Measurements from ENCODE around the gene TRIM23.
A peak's percentile ranks its signal among the peaks of the same experiment; 100 is the strongest.
"Not testable (repeated sequence)": the region's sequence is repeated elsewhere in the genome, so short reads cannot be mapped to it uniquely, and the experiment has no call there.

TRIM23 gene

GRCh38 chr5:65620021-65620420 lies 4.1 kb downstream of the TRIM23 start:
- Mint-ChIP-seq H3K36me3 (ENCODE audit: low read depth) (peaks cover 8% of the 10 kb centered on the region), H3K4me3 (no peak overlapping the region), H3K27ac (no peak overlapping the region), H3K9me3 (no peaks in the 10 kb centered on the region), H3K4me1 (ENCODE audit: low read depth) (peaks cover 12% of the 10 kb centered on the region), H3K27me3 (ENCODE audit: low read depth) (no peaks in the 10 kb centered on the region)

DNA sequence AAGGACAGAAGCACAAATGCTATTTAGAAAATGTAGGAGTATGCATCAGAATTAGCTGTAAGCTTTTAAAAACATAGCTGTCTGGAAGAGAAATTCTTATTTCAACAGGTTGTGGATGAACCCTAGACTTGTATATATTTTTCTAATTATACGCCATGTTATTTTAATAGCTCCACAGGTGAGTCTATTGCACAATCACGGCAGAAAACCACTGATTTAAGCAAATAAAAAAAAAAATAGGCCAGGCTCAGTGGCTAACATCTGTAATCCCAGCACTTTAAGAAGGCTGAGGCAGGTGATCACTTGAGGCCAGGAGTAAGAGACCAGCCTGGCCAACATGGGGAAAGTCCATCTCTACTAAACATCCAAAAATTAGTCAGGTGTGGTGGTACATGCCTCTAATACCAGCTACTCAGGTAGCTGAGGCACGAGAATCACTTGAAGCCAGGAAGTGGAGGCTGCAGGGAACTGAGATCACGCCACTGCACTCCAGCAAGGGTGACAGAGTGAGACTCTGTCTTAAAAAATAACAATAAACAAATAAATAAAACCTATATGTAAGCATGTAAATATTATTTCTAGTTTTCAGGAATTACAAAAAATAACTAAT lies 11.7 kb downstream of the TRIM23 start:
- H3K4me1 Mint-ChIP-seq (ENCODE audit: low read depth) = no peaks in the 10 kb centered on the region
- H3K36me3 Mint-ChIP-seq (ENCODE audit: low read depth) = peaks cover 33% of the 10 kb centered on the region
- H3K4me3 Mint-ChIP-seq = no peak overlapping the region
- no peaks in the 10 kb centered on the region for H3K9me3 Mint-ChIP-seq
- no peaks in the 10 kb centered on the region for H3K27me3 Mint-ChIP-seq (ENCODE audit: low read depth)
- H3K27ac Mint-ChIP-seq = no peak overlapping the region

GRCh38 chr5:65611524-65611923 lies 12.6 kb downstream of the TRIM23 start:
- Mint-ChIP-seq H3K36me3 (ENCODE audit: low read depth) (peaks cover 38% of the 10 kb centered on the region), H3K4me1 (ENCODE audit: low read depth) (no peaks in the 10 kb centered on the region), H3K9me3 (no peaks in the 10 kb centered on the region), H3K4me3 (no peak overlapping the region), H3K27ac (no peak overlapping the region), H3K27me3 (ENCODE audit: low read depth) (no peaks in the 10 kb centered on the region)

DNA sequence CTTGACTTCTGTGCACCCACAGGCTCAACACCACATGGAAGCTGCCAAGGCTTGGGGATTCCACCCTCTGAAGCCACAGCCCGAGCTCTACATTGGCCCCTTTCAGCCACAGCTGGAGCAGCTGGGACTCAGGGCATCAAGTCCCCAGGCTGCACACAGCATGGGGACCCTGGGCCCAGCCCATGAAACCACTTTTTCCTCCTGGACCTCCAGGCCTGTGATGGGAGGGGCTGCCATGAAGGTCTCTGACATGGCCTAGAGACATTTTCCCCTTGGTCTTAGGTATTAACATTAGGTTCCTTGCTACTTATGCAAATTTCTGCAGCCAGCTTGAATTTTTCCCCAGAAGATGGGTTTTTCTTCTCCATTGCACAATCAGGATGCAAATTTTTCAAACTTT lies 22.4 kb downstream of the TRIM23 start:
- not testable (repeated sequence) for H3K4me1 Mint-ChIP-seq (ENCODE audit: low read depth); H3K4me3 Mint-ChIP-seq; H3K9me3 Mint-ChIP-seq; H3K27me3 Mint-ChIP-seq (ENCODE audit: low read depth); H3K27ac Mint-ChIP-seq
- H3K36me3 Mint-ChIP-seq (ENCODE audit: low read depth) = peaks cover 59% of the 10 kb centered on the region

- Mint-ChIP-seq H3K4me3 (no peak overlapping the region), H3K27me3 (ENCODE audit: low read depth) (no peaks in the 10 kb centered on the region), H3K4me1 (ENCODE audit: low read depth) (no peaks in the 10 kb centered on the region), H3K36me3 (ENCODE audit: low read depth) (peaks cover 28% of the 10 kb centered on the region), H3K9me3 (no peaks in the 10 kb centered on the region), H3K27ac (no peak overlapping the region)
Observed at GRCh38 chr5:65588694-65589093, 35.4 kb downstream of the TRIM23 start.

GRCh38 chr5:65577141-65577540 lies 47.0 kb downstream of the TRIM23 start:
- Mint-ChIP-seq H3K27me3 (ENCODE audit: low read depth) (no peaks in the 10 kb centered on the region), H3K9me3 (no peaks in the 10 kb centered on the region), H3K4me3 (no peak overlapping the region), H3K36me3 (ENCODE audit: low read depth) (peaks cover 43% of the 10 kb centered on the region), H3K27ac (no peak overlapping the region), H3K4me1 (ENCODE audit: low read depth) (peaks cover 13% of the 10 kb centered on the region)

GRCh38 chr5:65570598-65571226 lies 53.4 kb downstream of the TRIM23 start:
- no peaks in the 10 kb centered on the region for H3K27me3 Mint-ChIP-seq (ENCODE audit: low read depth)
- H3K36me3 Mint-ChIP-seq (ENCODE audit: low read depth) = peaks cover 32% of the 10 kb centered on the region
- no peak overlapping the region for H3K27ac Mint-ChIP-seq
- peaks cover 19% of the 10 kb centered on the region for H3K4me1 Mint-ChIP-seq (ENCODE audit: low read depth)
- H3K9me3 Mint-ChIP-seq = no peaks in the 10 kb centered on the region
- H3K4me3 Mint-ChIP-seq = no peak overlapping the region

GRCh38 chr5:65566505-65566904 lies 57.6 kb downstream of the TRIM23 start:
- Mint-ChIP-seq H3K27me3 (ENCODE audit: low read depth) (no peaks in the 10 kb centered on the region), H3K4me1 (ENCODE audit: low read depth) (peaks cover 28% of the 10 kb centered on the region), H3K27ac (no peak overlapping the region), H3K36me3 (ENCODE audit: low read depth) (peaks cover 17% of the 10 kb centered on the region), H3K4me3 (no peak overlapping the region), H3K9me3 (no peaks in the 10 kb centered on the region)

GRCh38 chr5:65563777-65564176 lies 60.4 kb downstream of the TRIM23 start:
- H3K9me3 Mint-ChIP-seq = no peaks in the 10 kb centered on the region
- peaks cover 37% of the 10 kb centered on the region for H3K4me1 Mint-ChIP-seq (ENCODE audit: low read depth)
- H3K27ac Mint-ChIP-seq = peak overlapping the region; percentile 99
- peaks cover 21% of the 10 kb centered on the region for H3K36me3 Mint-ChIP-seq (ENCODE audit: low read depth)
- H3K4me3 Mint-ChIP-seq = peak overlapping the region; percentile 99
- no peaks in the 10 kb centered on the region for H3K27me3 Mint-ChIP-seq (ENCODE audit: low read depth)

DNA sequence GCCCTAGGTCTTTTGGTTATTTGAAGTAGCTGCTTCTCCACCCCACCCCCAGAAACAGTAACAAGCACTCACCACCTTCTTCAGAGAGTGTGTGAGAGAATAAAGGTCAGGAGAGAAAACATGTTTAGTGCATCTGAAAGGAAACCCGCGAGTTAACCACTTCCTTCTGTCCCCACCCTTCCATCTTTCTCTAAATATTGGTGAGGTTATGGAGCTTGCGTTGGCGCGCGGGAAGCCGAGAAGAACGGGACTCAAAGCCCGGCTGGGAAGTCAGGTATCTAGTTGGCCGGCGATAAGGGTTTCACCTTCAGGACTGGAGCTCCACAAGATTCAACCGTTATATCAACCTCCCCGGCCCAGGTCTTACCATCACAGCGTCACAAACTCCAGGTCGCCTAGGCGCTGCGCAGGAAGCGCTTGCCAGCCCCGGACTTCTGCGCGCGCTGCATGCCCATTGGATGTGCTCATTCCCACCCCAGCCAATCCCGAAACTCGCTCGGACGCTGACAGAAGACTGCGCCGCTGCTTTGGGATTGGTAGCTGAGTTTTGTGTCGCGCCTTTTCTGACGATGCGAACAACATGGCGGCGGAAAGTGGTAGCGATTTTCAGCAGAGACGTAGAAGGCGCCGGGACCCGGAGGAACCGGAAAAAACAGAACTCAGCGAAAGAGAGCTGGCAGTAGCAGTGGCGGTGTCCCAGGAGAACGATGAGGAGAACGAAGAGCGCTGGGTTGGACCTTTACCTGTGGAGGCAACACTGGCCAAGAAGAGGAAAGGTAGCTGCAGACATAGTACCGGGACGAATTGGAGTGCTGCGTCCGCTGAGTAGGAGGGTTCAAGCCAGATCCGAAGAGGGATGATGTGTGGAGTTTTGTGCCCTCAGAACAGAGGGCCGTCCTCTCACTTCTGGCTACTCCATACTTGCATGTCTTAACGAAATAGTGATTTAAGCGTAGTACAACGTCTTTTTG lies 61.1 kb downstream of the TRIM23 start, which contains the start of the genes CENPK and PPWD1:
TSS of gene CENPK (minus strand) at position 438 of the 971 bp plus-strand sequence. CDS start 8,261 bp downstream, outside the sequence.
TSS of gene PPWD1 (plus strand) at position 566 of the 971 bp plus-strand sequence. CDS start at position 581, 15 bp downstream.
- H3K4me3 Mint-ChIP-seq = peak within 1 kb of the TSS; percentile 99
- peak within 1 kb of the TSS; percentile 99 for H3K27ac Mint-ChIP-seq
- no peaks in the 10 kb centered on the region for H3K9me3 Mint-ChIP-seq
- H3K4me1 Mint-ChIP-seq (ENCODE audit: low read depth) = peaks cover 42% of the 10 kb centered on the region
- H3K27me3 Mint-ChIP-seq (ENCODE audit: low read depth) = no peaks in the 10 kb centered on the region
- H3K36me3 Mint-ChIP-seq (ENCODE audit: low read depth) = peaks cover 26% of the 10 kb centered on the region

DNA sequence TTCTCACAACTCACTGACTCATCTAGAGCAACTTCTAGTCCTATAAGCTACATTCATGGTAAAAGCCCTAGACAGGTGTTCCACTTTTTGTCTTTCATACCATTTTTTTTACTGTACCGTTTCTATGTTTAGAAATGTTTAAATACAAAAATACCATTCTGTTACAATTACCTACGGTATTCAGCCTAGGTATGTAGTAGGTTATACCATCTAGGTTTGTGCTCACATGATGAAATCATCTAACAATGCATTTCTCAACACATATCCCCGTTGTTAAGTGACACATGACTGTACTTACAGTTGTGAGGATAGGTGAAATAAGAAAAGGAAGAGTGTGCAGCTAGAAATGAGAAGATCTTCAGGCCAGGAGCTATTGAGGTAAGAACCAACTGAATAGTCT lies 67.4 kb downstream of the TRIM23 start:
- Mint-ChIP-seq H3K27me3 (ENCODE audit: low read depth) (no peaks in the 10 kb centered on the region), H3K4me3 (no peak overlapping the region), H3K36me3 (ENCODE audit: low read depth) (peaks cover 44% of the 10 kb centered on the region), H3K9me3 (no peaks in the 10 kb centered on the region), H3K4me1 (ENCODE audit: low read depth) (peaks cover 36% of the 10 kb centered on the region), H3K27ac (no peak overlapping the region)

DNA sequence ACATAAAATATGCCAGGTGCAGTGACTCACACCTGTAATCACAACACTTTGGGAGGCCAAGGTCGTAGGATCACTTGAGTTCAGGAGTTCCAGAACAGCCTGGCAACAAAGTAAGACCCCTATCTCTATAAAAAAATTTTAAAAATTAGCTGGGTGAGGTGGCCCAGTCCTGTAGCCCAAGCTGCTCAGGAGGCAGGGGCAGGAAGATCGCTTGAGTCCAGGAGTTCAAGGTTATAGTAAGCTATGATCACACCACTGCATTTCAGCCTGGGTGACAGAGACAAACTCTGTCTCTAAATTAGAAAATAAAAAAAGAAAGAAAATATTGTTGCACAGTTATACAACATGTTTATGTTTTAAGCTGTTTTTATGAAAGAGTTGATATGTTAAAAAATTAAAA lies 68.0 kb downstream of the TRIM23 start:
- Mint-ChIP-seq H3K9me3 (no peaks in the 10 kb centered on the region), H3K36me3 (ENCODE audit: low read depth) (peaks cover 44% of the 10 kb centered on the region), H3K27me3 (ENCODE audit: low read depth) (no peaks in the 10 kb centered on the region), H3K27ac (no peak overlapping the region), H3K4me1 (ENCODE audit: low read depth) (peaks cover 32% of the 10 kb centered on the region), H3K4me3 (no peak overlapping the region)

- H3K9me3 Mint-ChIP-seq = no peaks in the 10 kb centered on the region
- peaks cover 30% of the 10 kb centered on the region for H3K4me1 Mint-ChIP-seq (ENCODE audit: low read depth)
- no peak overlapping the region for H3K4me3 Mint-ChIP-seq
- peaks cover 50% of the 10 kb centered on the region for H3K36me3 Mint-ChIP-seq (ENCODE audit: low read depth)
- H3K27ac Mint-ChIP-seq = no peak overlapping the region
- H3K27me3 Mint-ChIP-seq (ENCODE audit: low read depth) = no peaks in the 10 kb centered on the region
Observed at GRCh38 chr5:65555287-65555686, 68.8 kb downstream of the TRIM23 start.

DNA sequence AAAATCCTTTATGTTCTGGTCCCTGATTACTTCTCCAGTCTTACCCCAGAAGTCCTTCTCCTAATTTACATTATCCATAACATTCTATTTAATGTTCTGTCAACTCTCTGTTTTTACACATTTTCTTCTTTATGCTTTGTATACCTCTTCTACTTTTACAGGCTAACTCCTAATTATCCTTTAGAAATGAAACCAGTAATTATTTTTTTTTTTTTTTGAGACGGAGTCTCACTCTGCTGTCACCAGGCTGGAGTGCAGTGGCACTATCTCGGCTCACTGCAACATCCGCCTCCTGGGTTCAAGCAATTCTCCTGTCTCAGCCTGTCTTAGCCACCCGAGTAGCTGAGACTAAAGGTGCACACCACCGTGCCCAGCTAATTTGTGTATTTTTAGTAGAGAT lies 70.2 kb downstream of the TRIM23 start:
- Mint-ChIP-seq H3K36me3 (ENCODE audit: low read depth) (peaks cover 54% of the 10 kb centered on the region), H3K27ac (peak overlapping the region; percentile 2), H3K27me3 (ENCODE audit: low read depth) (no peaks in the 10 kb centered on the region), H3K9me3 (no peaks in the 10 kb centered on the region), H3K4me3 (no peak overlapping the region), H3K4me1 (ENCODE audit: low read depth) (peaks cover 28% of the 10 kb centered on the region)

Measured in T-helper 1 cell treated with Interleukin-12 subunit alpha and Interleukin-12 subunit beta and Interleukin-4 antibody, amounts not matched to agents 30 μg/mL and 1 μg/mL, for 36 hours (primary cell).